GM23338 (cell line): ENCODE data around the gene VAPB. TPM values are rescaled to one million over a fixed set of nuclear protein-coding genes. Genes with fewer than 3 reads are reported as not detected.

Experiments used
- ATAC-seq: fragments of 200-7000 bp; cut with Tn5 transposase; 3 replicates; pipeline ENCODE4 v1.9.1; 2020
- DNase-seq: peaks from one replicate; pipeline ENCODE4 v3.0.0-alpha.2; 2015; ENCODE audit warnings: low spot score
- H2AFZ ChIP-seq: fragments of 200-600 bp; sonication (generic); 2 replicates; pipeline ENCODE4 v1.8.0; 2016; ENCODE audit warnings: antibody characterized with exemption, mild to moderate bottlenecking, moderate library complexity
- H3F3A ChIP-seq: fragments of 200-600 bp; sonication (generic); replicated peaks from 2 replicates; pipeline ENCODE4 v1.8.0; 2017; ENCODE audit warnings: antibody characterized with exemption, mixed run types, low read depth
- H3K27ac ChIP-seq: fragments of 200-600 bp; sonication (generic); 2 replicates; pipeline ENCODE4 v1.6.1; 2016; ENCODE audit warnings: low read depth
- H3K27me3 ChIP-seq: fragments of 200-600 bp; sonication (generic); 2 replicates; pipeline ENCODE4 v1.8.0; 2016; ENCODE audit warnings: mild to moderate bottlenecking, mixed run types, moderate library complexity; ENCODE audit not compliant: insufficient read depth
- H3K36me3 ChIP-seq: fragments of 200-600 bp; sonication (generic); 2 replicates; pipeline ENCODE4 v1.8.0; 2016; ENCODE audit warnings: mild to moderate bottlenecking; ENCODE audit not compliant: insufficient read depth
- H3K4me1 ChIP-seq: fragments of 200-600 bp; sonication (generic); 2 replicates; pipeline ENCODE4 v1.8.0; 2016; ENCODE audit warnings: mild to moderate bottlenecking, moderate library complexity; ENCODE audit not compliant: insufficient read depth
- H3K4me2 ChIP-seq: fragments of 200-600 bp; sonication (generic); 2 replicates; pipeline ENCODE4 v1.7.1; 2017; ENCODE audit warnings: mixed run types
- H3K4me3 ChIP-seq: fragments of 200-600 bp; sonication (generic); 2 replicates; pipeline ENCODE4 v1.6.1; 2016; ENCODE audit warnings: mixed run types
- H3K79me2 ChIP-seq: fragments of 200-600 bp; sonication (generic); replicated peaks from 2 replicates; pipeline ENCODE4 v1.8.0; 2017; ENCODE audit warnings: mild to moderate bottlenecking; ENCODE audit not compliant: insufficient read depth
- H3K9me2 ChIP-seq: fragments of 200-600 bp; sonication (generic); 2 replicates; pipeline ENCODE4 v1.8.0; 2017; ENCODE audit not compliant: insufficient read depth
- H4K20me1 ChIP-seq: fragments of 200-600 bp; sonication (generic); replicated peaks from 2 replicates; pipeline ENCODE4 v1.8.0; 2017; ENCODE audit warnings: mild to moderate bottlenecking; ENCODE audit not compliant: insufficient read depth
- H3K27ac Mint-ChIP-seq: 2 replicates; pipeline ENCODE4 v1.8.0; 2020; ENCODE audit warnings: inconsistent platforms, mild to moderate bottlenecking, moderate library complexity, mixed read lengths
- H3K27me3 Mint-ChIP-seq: 3 replicates; pipeline ENCODE4 v1.8.0; 2022; ENCODE audit warnings: low read depth, mild to moderate bottlenecking, moderate library complexity, mixed read lengths, inconsistent platforms; ENCODE audit not compliant: insufficient read depth, poor library complexity
- H3K36me3 Mint-ChIP-seq: 3 replicates; pipeline ENCODE4 v1.8.0; 2021; ENCODE audit warnings: low read depth, mild to moderate bottlenecking, inconsistent platforms, moderate library complexity, mixed read lengths
- H3K4me1 Mint-ChIP-seq: 3 replicates; pipeline ENCODE4 v1.8.0; 2020; ENCODE audit warnings: mild to moderate bottlenecking, inconsistent platforms, mixed read lengths
- H3K4me3 Mint-ChIP-seq: 3 replicates; pipeline ENCODE4 v1.8.0; 2021; ENCODE audit warnings: moderate library complexity, mild to moderate bottlenecking, inconsistent platforms, mixed read lengths
- H3K9me3 Mint-ChIP-seq: 3 replicates; pipeline ENCODE4 v1.8.0; 2020; ENCODE audit warnings: moderate library complexity, mild to moderate bottlenecking, inconsistent platforms, mixed read lengths
- CTCF ChIP-seq, 2 experiments: fragments of 200-600 bp in 1 of 2; sonication (generic) in 1 of 2; conservative IDR thresholded peaks; 2 replicates each; pipeline versions ENCODE4 v1.5.1 to v1.6.1; 2016 to 2017; ENCODE audit warnings: antibody characterized with exemption in 2 of 2, low read depth in 2 of 2, mild to moderate bottlenecking in 2 of 2, moderate library complexity in 1 of 2
- ETS1 ChIP-seq: IDR thresholded peaks from 2 replicates; pipeline ENCODE4 v1.6.1; 2016; ENCODE audit warnings: antibody characterized with exemption
- EZH2 ChIP-seq: fragments of 200-600 bp; sonication (generic); IDR thresholded peaks from one replicate; pipeline ENCODE4 v1.8.0; 2017; ENCODE audit warnings: antibody characterized with exemption, mild to moderate bottlenecking, low read depth; ENCODE audit not compliant: unreplicated experiment
- EZH2phosphoT487 ChIP-seq: fragments of 200-600 bp; sonication (generic); IDR thresholded peaks from one replicate; pipeline ENCODE4 v1.8.1; 2018; ENCODE audit warnings: antibody characterized with exemption; ENCODE audit not compliant: unreplicated experiment
- JUNB ChIP-seq: IDR thresholded peaks from one replicate; pipeline ENCODE4 v1.6.1; 2016; ENCODE audit warnings: antibody characterized with exemption; ENCODE audit not compliant: unreplicated experiment
- NANOG ChIP-seq: IDR thresholded peaks from 2 replicates; pipeline ENCODE4 v1.6.1; 2016; ENCODE audit warnings: antibody characterized with exemption, borderline replicate concordance
- POLR2AphosphoS5 ChIP-seq: IDR thresholded peaks from 2 replicates; pipeline ENCODE4 v1.6.1; 2016; ENCODE audit warnings: antibody characterized with exemption, low read depth
- REST ChIP-seq: IDR thresholded peaks from one replicate; pipeline ENCODE4 v1.6.1; 2018; ENCODE audit warnings: antibody characterized with exemption; ENCODE audit not compliant: unreplicated experiment
- STAT1 ChIP-seq: IDR thresholded peaks from one replicate; pipeline ENCODE4 v1.6.1; 2016; ENCODE audit warnings: antibody characterized with exemption; ENCODE audit not compliant: unreplicated experiment
- ZNF114 ChIP-seq: fragments of 250-450 bp; sonication (Bioruptor Pico); IDR thresholded peaks from 2 replicates; pipeline ENCODE4 v1.5.0; 2020; ENCODE audit warnings: mild to moderate bottlenecking, moderate library complexity
- ZNF331 ChIP-seq: fragments of 250-450 bp; sonication (Bioruptor Pico); IDR thresholded peaks from 2 replicates; pipeline ENCODE4 v1.5.0; 2020; ENCODE audit warnings: low read depth, mild to moderate bottlenecking, moderate library complexity
- polyA plus RNA-seq: library from polyadenylated mRNA; unstranded; fragments of >200 nt; fragmentation: Nextera tagmentation; extraction: Ambion mirVana; gene quantifications from 2 replicates; pipeline ENCODE4 v1.2.1, GENCODE V29; 2016
- total RNA-seq: library from RNA; depleted of rRNA; stranded (reverse); fragments of >200 nt; shearing (Covaris generic); gene quantifications from 2 replicates; pipeline ENCODE4 v1.2.3, GENCODE V29; 2014

Gene VAPB
- total and polyA plus RNA-seq, 2 experiments from 2014 or later, result 18.8 to 22.9 TPM

- TF ChIP-seq ZNF331 (CRISPR knock-in tag) (no peak), STAT1 (no peak), REST (no peak), POLR2AphosphoS5 (no peak), NANOG (no peak), JUNB (no peak), EZH2 (no peak)
- H3K79me2 ChIP-seq, result no peaks in the 10 kb centered on the region
- H3K4me2 ChIP-seq, result no peak overlapping the region
- 0 out of 2 replicates have a peak, but pooled peaks cover 6% of the 10 kb centered on the region for H3K9me2 ChIP-seq
- Mint-ChIP-seq H3K4me3 (no peak overlapping the region), H3K27ac (no peak overlapping the region), H3K36me3 (peaks cover 15% of the 10 kb centered on the region), H3K27me3 (peaks cover 13% of the 10 kb centered on the region), H3K4me1 (peaks cover 40% of the 10 kb centered on the region), H3K9me3 (peaks cover 27% of the 10 kb centered on the region)
- ATAC-seq (no peak), DNase-seq (no peak)
- no peak overlapping the region for H3K4me3 ChIP-seq
- H3K36me3 ChIP-seq, result no peaks in the 10 kb centered on the region
- peaks cover 39% of the 10 kb centered on the region for H3K4me1 ChIP-seq
- no peak overlapping the region; the same call in 1 of the 2 replicates for H2AFZ ChIP-seq
- no peaks in the 10 kb centered on the region for H4K20me1 ChIP-seq
- H3K27ac ChIP-seq, result no peak overlapping the region
- no peaks in the 10 kb centered on the region; the same call in 1 of the 2 replicates for H3F3A ChIP-seq
- no peaks in the 10 kb centered on the region for H3K27me3 ChIP-seq
These were observed 11.1 kb upstream of the VAPB start for GRCh38 chr20:58377766-58378401.

GRCh38 chr20:58378704-58379103 is 10.3 kb upstream of the VAPB start:
- Mint-ChIP-seq H3K36me3 (peaks cover 15% of the 10 kb centered on the region), H3K4me1 (peaks cover 34% of the 10 kb centered on the region), H3K27me3 (peaks cover 14% of the 10 kb centered on the region), H3K27ac (no peak overlapping the region), H3K4me3 (no peak overlapping the region), H3K9me3 (peaks cover 28% of the 10 kb centered on the region)
- Histone ChIP-seq H3K4me1 (peaks cover 31% of the 10 kb centered on the region), H3K79me2 (no peaks in the 10 kb centered on the region), H3F3A (no peaks in the 10 kb centered on the region; the same call in 1 of the 2 replicates), H3K4me2 (no peak overlapping the region), H3K36me3 (no peaks in the 10 kb centered on the region), H2AFZ (no peak overlapping the region), H3K9me2 (0 out of 2 replicates have a peak, but pooled peaks cover 6% of the 10 kb centered on the region), H3K27ac (no peak overlapping the region), H4K20me1 (no peaks in the 10 kb centered on the region), H3K27me3 (no peaks in the 10 kb centered on the region), H3K4me3 (no peak overlapping the region)
- no peak for DNase-seq
- no peak for ATAC-seq
- no peak for TF ChIP-seq NANOG
- TF ChIP-seq ETS1, result no peak
- no peak for TF ChIP-seq ZNF114 (CRISPR knock-in tag)
- TF ChIP-seq JUNB, result no peak
- no peak for TF ChIP-seq EZH2phosphoT487
- peak; percentile 20 to 24; a peak in 1 of 4 replicates for TF ChIP-seq CTCF (conservative IDR thresholded peaks at IDR 0.05; ENCODE audit: low read depth in 2 of 2)
- TF ChIP-seq STAT1, result no peak
